CD1c-positive myeloid dendritic cell (primary cell): ENCODE results near the gene PACS2.

ENCODE experiments used
- DNase-seq: peaks from one replicate; pipeline ENCODE4 v3.0.0-alpha.2; 2016; ENCODE audit errors: extremely low spot score

Gene PACS2

DNA sequence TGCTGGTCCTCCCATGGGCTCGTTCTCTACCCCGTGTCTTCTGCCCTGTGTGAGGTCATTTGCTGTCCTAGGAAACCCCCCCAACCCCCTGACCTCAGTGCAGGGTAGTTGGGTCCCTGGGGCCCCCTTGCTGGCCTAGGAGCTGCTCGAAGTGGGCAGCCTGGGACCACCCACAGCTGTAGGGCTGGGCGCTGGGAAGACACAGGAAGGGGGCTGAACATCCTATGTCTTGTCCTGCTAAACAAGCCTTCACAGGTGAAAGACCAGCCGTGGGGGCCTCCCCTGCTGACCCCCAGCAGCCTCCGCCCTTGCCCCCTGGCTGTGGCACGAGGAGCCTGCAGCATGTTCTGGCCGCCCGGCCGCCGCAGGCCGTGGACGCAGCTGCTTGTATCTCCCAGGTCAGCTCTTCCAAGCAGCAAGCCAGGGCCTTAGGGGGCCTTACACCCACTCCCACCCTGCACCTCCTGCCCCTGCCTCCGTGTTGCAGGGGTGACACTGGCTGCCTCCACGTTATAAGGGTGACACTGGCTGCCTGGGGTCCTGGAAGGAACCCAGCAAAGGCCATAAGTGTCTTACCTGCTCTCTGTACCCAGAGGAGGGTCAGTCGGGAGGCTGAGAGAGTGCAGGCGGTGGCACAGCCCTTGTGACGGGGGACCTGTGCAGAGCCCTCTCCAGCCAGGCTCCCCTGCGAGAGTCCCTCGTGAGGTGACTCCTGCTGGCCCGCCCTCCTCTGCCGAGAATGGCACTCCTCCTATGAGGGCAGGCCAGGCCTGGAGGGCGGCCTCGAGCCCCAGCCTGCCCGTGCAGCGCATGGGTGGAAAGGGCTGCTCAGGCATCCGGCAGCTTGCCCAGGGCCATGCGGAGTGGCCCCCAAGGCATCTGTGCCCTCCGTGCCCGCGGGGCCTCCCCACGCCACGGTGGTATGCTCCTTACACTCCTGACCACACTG lies 72.3 kb downstream of the PACS2 start:
- no peak for DNase-seq

DNA sequence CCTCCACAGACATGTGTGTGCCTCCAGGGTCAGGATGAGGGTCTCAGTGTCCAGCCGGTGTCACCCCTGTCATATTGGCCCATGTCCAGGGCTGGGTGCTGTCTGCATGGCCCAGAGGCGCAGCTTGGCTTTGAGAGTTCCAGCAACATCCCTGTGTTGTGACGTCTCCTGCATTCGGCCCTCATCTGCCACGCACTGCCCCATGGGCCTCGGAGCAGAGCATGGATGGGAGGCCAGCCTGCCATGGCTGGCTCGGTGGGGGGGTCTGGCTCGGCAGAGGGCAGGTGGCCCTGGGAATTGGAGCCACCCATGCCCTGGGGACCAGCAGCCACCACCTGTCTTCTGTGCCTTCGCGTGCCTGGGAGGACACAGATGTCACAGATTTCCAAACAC lies 73.0 kb downstream of the PACS2 start:
- no peak for DNase-seq

DNA sequence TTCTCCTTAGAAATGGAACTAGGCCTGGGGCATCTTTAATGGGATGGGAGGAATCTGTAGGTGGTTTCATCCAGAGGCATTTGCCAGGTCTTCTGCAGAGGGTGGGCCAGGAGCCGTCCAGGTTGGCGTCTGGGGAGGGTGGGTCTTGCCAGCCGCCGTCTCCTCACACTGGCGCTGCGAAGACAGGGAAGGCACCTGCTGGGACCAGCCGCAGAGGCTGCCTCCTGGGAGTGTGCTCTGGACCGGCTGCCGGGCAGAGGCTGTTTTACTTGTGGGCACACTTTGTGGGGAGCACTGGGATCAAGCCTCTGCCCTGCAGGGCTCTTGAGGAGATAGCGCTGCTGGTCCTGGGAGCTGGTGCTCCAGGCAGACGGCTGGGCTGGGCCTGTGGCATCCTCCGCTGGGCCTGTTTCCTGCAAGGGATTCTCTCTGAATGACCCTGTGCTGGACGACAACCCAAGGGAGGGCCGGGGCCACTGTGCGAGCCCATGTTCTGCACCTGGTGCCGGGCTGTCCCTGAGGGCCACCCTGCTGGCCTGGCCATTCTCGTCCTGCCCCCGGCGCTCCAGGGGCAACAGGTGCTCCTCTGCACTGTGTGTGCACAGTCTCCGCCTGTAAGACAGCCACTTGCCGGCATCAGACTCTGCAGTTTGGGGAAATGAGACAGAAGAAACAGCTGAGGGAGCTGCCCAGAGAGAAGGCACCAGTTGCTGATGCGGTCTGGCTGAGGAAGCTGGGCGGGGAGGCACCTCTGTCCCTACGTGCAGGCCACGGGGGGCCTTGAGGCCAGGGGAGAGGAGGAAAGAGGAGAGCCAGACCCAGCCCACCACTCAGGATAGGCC lies 73.8 kb downstream of the PACS2 start:
- DNase-seq = peak; percentile 62

DNA sequence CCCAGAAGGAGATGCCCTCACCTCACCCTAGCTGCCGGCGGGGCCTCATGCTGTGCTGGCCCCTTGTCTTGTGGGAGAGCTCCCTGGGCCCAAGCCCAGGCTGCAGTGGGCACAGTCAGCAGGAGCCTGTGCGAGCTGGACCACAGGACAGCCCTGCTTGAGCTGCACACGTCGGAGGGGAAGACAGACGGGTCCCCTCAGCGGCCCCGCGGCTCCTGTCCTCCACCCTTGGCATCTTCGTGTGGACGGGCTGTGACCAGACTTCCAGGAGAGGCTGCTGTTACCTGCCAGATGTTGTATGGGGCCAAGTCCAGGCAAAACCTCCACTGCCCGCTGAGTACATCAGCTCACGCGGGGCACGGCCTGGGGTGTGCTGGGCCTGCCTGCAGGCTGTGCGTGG lies 74.4 kb downstream of the PACS2 start:
- no peak for DNase-seq

DNA sequence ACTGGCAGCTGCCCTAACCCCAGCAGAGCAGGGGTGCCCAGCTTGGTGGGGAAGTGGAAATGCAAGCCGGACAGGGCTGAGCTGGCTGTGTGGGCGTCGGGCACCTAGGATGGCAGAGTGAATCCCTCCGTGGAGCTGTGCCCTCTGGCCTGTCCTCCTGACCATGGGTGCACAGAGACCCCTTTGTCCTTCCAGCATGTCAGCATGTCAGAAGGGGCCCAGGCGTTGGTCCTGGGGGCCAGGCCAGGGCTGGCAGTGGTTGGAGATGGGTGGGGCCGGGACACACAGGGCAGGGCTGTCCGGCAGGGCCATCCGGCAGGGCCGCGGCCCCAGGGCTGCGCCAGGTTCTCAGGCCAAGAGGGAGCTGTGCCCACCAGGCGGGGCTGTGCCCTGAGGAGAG lies 75.0 kb downstream of the PACS2 start:
- DNase-seq = peak; percentile 66

DNA sequence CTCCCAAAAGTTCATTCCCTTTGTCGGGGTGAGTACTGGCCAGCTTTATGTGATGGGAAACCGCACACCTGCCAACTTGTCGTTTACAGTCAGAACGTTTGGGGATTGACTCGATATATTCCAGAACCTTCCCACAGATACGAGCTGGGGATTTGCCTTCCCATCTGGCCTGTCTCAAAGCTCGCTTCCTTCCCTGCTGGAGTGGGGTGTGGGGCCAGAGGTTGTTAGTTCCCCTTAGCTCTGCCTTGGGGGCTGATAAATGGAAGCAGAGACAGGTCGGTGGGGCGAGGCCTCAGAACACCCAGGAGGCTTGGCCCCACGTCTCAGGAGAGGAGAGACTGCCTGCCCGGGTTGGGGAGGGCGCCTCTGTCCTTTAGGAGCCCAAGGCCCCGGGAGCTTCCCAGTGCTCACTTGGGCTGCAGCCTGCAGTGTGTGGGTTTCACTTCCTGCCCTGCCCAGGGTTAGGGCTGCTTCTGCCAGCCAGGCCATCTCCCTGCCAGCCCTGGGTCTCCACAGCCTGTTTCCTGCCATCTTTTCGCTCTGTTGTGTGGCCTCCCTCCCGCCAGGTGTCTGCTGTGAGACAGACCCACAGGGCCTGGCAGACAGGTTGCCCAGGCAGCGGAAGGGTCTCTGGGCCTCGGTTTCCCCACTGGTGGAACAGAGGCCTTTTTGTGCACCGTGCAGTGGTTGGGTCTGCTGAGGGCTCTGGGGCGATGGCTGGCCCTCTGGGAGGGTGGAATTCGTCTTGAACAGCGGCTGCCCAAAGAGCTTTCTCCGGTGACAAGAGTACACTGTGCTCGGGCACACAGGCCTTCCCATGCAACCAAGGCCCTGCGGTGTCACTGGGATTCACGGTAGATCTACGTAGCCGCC lies 75.7 kb downstream of the PACS2 start:
- DNase-seq = peak; percentile 72

DNA sequence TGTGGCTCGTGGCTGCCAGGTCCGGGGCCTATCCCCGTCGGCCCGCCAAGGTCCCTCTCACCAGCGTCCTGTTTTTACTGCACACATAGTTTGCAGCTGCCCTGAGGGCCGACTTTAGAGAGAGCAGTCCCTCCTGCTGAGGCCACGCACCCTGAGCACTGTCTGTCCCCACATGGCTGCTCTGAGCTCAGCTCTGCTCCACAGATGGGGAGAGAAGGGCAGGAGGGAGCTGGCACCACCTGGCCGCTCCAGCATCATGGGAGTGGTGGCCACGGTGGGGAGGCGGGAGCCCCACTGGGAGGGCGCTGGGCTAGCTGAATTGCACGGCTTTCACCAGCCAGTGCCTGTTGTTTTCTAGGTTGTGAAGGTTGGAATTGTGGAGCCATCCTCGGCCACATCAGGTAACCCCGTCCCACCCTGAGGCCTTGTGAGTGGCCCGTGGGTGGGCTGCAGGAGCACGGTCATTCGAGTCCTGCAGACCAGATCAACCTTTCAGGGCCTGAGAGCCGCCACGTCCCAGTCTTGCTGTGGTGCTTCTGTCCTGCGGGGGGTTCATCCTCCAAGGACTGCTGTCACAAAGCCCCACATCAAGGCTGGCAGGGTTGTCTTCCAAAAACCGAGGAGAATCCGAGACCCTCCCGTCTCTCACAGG lies 76.4 kb downstream of the PACS2 start:
- DNase-seq = no peak

DNA sequence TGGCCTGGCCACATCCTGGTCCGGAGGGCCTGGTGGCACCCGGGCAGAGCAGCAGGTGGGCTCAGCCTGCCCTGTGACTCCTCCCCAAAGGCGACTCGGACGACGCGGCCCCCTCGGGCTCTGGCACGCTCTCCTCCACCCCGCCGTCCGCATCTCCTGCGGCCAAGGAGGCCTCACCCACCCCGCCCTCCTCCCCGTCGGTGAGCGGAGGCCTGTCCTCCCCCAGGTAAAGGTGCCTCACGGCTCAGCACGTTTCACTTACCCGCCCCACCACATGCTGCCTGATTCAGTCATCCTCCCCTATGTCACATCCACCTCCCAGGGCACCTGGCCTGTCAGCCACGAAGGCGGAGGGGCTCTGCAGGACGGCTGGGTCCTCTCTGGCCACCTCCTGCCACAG lies 77.0 kb downstream of the PACS2 start:
- DNase-seq = no peak

DNA sequence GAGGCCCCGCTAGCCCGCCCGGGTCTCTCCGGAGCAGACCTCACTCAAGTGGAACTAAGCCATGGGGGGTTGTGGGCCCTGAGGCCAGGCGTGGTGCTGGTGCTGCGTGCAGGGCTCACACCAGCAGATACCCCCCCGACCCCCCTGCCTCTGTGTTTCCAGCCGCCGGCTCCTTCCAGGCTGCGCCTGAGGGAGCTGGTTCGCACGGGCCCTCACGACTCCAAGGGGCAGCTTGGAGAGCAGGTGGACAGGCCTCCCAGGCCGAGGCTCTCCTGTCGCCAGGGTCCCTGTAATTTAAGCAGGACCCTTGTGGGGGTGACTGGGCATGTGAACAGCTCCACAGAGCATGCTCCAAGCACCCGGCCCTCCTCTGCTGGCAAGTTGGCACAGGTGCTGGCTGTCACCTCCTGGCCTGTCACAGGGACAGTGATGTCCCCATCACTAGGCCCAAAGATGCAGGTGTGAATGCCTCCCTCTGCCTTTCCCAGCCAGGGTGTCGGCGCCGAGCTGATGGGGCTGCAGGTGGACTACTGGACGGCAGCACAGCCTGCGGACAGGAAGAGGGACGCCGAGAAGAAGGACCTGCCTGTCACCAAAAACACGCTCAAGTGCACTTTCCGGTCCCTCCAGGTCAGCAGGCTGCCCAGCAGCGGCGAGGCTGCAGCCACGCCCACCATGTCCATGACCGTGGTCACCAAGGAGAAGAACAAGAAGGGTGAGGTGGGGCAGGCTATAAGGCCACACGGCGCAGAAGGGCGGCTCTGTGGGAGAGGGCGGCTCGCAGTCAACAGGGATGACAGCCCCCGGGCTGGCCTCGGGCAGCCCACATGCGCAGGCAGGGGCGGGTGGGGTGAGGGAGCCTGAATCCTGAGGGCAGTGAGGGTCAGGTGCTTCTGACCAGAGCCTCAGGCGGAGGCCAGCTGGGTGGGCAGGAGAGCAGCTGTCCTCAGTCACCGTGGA lies 77.9 kb downstream of the PACS2 start:
- no peak for DNase-seq

DNA sequence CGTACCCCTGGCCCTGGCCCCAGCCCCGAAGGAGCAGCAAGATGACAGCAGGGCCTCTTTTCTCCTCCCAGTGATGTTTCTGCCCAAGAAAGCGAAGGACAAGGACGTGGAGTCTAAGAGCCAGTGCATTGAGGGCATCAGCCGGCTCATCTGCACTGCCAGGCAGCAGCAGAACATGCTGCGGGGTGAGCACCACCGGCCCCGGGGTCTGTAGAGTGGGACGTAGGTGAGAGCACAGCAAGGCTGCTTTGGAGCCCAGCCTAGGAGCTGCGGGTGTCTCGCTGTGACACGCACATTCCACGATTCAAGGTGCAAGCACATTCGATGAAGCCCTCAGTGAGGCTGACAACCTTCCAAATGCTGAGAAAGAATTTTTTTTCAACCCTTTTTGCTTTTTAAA lies 78.6 kb downstream of the PACS2 start:
- DNase-seq = no peak

DNA sequence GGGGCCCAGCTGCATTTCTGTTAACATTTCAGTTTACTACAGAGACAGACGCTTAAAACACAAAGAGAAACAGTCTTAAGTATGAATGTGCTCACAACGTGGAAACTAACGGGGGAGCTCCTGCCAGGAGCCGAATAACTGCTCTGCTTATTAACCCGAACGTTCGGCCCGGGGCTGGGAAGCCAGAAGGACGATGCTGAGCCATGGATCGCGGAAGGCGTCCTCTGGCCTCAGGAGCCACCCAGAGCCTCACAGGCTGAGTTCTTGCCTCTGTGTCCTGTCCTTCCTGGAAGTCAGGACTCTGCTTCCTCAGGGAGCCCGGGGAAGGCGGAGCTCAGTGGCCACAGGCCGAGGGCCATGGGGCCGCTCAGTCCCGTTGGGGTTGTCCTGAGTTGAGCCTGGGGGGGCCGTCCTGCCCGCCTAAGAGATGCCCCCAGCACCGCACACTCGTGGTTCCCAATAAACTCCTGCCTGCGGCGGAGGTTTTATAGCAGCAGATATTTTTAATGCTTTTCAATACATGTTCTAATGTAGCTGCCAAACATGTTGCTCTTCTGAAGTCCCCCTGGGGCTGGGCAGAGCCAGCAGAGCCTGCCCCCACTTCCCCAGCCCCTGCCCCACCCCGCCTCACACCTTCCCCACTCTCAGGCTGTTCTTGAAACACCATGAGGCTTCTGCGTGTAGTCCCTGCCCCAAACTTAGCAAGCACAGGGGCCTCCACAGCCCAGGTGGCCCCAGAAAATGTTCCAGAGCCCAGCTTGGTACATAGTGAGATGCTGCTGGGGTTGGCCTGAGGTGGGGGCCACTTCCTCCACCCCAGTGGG lies 80.4 kb downstream of the PACS2 start:
- DNase-seq = no peak

DNA sequence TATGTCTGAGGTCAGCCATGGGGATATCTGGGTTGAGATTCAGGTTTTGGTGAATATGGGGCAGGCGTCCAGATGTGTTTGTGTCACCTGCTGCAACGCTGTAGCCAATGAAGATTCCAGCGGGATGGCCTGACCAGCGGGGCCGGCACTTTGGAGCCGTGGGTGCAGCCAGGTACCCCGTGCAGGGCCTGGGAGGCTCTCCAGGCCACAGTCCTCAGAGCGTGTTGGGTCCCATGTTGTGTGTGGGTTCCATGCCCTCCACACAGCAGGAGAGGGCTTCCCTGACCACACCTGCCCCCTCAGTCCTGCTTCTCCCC lies 80.9 kb downstream of the PACS2 start:
- no peak for DNase-seq

DNA sequence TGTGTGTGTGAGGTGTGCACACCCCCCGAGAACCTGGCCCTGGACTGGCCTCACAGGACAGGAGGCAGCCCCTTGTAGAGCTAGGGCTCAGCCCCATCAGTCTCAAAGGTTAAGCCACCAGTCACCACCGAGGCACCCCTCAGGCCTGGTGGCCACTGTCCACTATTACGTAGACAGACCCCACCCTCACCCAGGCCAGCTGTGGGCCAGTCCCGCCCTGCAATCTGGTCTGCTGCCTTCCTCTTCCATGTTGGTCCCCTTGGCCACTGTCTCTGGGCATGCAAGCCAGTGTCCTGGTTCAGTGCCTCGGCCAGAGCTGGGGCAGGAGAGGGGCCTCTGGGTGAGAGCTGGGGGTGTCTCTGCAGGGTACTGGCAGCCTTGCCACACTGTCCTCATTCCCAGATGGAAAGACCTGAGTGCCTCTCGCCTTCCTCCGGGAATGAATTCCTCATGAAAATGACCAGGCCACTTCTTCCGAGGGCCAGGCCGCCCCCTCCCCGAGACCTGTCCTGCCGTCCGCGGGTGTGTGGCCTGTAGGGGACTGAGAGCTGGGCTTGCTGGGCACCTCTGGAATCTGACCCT lies 82.9 kb downstream of the PACS2 start:
- DNase-seq = no peak

DNA sequence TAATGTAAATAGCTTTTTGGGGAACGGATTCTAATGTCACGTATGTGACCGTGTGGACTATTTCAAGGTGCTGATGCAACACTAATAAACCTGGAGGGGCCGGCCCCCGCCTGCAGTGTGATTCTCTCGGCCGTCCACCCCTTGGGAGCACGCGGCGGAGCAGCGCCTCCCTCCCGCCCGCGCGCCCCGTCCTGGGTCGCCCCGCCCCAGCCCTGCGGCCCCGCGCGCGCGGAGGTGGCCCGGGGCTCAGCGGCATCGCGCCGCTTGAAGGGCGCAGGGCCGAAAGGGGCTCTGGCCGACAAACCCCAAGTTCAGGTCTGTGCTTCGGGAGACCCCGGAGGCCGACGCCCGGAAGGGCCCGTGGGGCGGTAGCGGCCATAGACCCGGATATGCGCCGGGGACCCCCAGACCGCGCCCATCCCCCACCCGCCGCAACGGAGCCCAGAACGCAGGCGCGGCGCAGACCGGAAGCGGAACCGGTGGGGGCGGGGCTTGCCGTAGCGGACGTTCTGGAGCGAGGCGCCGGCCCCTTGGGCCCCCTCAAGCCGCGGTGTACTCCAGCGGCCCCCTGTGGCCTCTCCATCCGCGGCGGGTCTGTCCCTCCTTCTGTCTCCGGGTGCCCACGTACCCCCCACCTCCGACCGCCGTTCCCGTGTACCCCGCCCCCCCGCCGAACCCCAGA lies 83.6 kb downstream of the PACS2 start, which contains the start of gene TEX22:
Gene TEX22 (plus strand): TSS at position 495 of the 682 bp plus-strand sequence. CDS start 803 bp downstream, outside the sequence.
- peak; percentile 82 for DNase-seq

DNA sequence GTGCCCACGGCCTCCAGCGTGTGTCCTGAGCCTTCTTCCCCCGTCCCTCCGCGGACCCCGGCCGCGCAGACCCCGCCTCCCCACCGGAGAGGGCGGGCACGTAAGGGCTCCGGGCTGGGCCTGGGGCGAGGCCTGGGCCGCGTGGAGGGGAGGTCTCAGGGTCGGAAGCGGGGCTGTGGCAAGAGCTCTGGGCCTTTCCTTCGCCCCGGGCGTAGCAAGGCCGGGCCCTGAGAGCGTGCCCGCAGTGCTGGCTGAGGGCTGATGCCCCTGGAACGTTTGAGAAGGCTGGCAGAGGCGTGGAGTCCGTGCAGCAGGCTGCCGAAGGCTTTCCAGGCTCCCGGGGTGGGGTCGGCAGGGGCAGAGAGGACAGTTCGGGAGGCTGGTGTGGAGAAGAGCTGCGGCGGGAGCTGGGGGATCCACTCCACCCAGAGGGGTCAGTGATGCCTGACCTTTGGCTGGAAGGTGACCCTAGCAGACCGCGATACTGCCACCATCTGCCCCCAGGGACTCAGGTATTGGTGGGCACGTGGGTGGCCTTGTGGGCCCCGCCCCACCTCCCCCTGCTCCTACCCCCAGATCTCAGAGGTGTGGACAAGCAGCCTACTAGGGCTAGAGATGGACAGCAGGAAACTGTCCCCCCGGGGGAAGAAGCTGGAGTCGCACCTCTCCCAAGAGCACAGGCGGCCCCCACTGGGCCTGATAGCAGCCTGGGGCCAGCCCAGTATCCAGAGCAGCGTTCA lies 84.3 kb downstream of the PACS2 start:
- DNase-seq = peak; percentile 11

DNA sequence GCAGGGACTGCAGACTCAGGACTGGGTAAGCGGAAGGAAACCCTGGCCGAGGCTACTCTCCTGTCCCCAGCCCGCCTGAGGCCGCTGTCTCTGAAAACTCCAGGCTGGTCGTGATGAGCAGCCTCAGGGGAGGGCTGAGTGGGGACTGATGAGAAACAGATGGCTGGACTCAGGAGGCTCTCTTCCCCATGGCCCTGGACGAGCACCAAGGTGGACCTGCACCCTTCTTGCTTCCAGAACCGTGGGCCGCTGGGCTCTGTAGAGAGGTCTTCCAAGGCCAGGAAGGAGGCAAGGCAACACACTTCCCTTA lies 84.9 kb downstream of the PACS2 start:
- DNase-seq = no peak

DNA sequence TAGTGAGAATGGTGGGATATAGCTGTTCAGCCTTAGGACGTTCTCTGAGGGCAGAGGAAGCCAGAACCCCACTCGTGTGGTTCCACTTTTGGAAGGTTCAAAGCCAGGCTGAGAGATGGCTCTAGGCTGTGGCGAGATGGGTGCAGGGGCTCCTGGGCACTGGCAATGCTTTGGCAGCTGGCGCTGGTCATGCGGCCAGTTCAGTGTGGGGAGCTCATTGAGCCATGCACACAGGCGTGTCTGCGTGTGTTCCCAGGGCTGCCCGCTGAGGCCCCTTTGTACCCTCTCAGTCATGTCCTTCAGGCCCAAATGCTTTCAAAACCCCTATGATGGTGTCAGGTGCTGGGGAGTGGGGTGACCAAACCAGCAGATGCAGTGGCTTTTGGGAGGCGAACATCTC lies 85.5 kb downstream of the PACS2 start:
- DNase-seq = no peak

DNA sequence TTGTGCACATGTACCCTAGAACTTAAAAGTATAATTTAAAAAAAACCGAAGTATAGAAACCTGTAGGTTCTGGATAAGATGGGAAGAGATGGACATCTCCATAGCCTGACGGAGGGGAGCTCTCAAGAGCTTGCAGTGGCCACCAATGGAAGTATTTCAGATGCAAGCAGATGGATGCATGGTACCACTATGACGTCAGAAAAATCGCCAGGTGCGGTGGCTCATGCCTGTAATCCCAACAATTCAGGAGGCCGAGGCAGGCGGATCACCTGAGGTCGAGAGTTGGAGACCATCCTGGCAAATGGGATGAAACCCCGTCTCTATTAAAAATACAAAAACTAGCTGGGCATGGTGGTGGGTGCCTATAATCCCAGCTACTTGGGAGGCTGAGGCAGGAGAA lies 87.2 kb downstream of the PACS2 start:
- no peak for DNase-seq
